ENCODE results near the gene ATOH1.

- TF ChIP-seq POLR2AphosphoS5 (IDR thresholded peaks at IDR 0.05): no peak
- TF ChIP-seq, protein P1, sequence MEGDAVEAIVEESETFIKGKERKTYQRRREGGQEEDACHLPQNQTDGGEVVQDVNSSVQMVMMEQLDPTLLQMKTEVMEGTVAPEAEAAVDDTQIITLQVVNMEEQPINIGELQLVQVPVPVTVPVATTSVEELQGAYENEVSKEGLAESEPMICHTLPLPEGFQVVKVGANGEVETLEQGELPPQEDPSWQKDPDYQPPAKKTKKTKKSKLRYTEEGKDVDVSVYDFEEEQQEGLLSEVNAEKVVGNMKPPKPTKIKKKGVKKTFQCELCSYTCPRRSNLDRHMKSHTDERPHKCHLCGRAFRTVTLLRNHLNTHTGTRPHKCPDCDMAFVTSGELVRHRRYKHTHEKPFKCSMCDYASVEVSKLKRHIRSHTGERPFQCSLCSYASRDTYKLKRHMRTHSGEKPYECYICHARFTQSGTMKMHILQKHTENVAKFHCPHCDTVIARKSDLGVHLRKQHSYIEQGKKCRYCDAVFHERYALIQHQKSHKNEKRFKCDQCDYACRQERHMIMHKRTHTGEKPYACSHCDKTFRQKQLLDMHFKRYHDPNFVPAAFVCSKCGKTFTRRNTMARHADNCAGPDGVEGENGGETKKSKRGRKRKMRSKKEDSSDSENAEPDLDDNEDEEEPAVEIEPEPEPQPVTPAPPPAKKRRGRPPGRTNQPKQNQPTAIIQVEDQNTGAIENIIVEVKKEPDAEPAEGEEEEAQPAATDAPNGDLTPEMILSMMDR (IDR thresholded peaks at IDR 0.05): no peak
These were observed 42.4 kb downstream of the ATOH1 start for GRCh38 chr4:93870876-93871458.

Measured in breast epithelium (tissue), 3 donors.